Fibroblast of skin of right biceps (primary cell): Measurements from ENCODE around the gene DNAJA1.
"Not testable (repeated sequence)": the region's sequence is repeated elsewhere in the genome, so short reads cannot be mapped to it uniquely, and the experiment has no call there.

Source experiments
- DNase-seq: peaks from one replicate; pipeline ENCODE4 v3.0.0-alpha.2; 2013

DNAJA1 gene

DNA sequence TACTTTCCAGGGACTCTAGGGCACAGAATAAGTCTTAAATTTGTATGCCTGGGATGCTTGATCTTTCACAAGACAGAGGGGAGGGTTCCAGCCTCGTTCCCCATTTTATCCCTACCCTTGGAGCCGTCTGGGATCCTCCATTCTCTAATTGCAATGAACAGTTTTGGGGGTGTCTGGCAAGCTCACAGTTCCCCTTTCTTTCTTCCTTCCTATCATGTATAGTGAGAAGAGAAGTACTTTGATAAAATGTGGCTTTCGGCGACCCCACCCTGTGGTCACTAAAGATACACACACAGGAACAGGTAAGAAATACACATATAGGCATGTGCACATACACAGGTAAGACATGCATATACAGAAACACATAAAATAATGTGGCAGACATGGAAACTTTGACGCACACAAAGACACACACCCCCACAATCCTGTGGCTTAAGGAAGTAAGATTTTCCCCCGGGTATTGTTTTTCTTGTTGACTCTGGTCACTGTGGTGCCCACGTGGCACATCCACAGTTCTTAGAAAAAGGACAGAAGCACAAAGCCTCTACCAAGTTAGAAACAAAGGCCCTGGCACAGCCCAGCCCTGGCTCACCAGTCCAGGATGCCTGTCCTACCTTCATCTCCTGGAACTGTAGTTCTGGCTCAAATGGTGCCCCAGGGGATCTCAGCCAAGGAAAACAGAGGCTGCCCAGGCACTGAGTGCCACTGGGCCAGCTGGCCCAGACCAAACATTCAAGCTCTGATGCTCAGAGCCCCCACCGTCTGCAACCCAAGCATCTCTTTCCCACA, 57.7 kb downstream of the DNAJA1 start:
- DNase-seq = no peak

DNA sequence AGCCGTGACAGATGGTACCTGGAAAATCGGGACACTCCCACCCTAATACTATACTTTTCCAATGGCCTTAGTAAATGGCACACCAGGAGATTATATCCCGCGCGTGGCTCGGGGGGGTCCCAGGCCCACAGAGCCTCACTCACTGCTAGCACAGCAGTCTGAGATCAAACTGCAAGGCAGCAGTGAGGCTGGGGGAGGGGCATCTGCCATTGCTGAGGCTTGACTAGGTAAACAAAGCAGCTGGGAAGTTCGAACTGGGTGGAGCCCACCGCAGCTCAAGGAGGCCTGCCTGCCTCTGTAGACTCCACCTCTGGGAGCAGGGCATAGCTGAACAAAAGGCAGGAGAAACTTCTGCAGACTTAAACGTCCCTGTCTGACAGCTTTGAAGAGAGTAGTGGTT, 60.6 kb downstream of the DNAJA1 start:
- not testable (repeated sequence) for DNase-seq
